ENCODE data around the gene AFG1L.

DNA sequence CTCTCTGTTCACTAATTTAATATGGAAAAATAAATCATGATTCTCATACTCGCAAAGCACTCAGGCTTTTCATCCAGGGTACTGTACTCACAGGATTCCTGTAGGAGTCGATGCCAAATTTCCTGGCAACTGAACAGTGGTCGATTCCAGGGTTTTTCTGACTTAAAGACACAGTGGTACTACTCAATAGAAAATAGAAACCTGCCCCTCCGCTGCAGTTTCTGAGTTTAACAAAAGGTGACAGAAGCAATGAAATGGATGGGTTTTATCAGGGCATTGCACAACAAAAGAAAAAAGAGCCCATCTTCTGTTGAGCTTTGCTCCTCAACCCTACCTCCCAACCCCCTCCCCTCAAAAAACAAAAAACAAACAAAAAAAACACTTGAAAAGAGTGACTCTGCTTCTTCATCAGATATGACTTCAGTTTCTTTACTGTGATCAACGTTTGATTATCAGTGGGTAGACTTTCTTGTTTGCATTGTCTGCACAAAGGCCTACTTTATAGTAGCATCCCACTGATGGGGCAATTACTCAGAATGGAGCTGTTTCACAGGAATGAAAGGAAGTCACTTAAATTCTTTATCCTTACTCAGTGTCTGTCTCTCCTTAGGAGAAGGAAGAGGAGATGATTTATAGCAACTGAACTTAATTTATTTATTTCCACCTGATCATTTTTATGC lies 169.7 kb downstream of the AFG1L start:
- TF ChIP-seq CTCF (IDR thresholded peaks at IDR 0.05; ENCODE audit: borderline replicate concordance, extremely low read depth, low read length, poor library complexity, severe bottlenecking) (no peak), EZH2 (IDR thresholded peaks at IDR 0.05; ENCODE audit: borderline replicate concordance, low read depth, low read length, severe bottlenecking) (no peak)
